Midbrain (tissue), 1 donor: Measurements from ENCODE around the gene BBS9.
"Not testable (repeated sequence)": the region's sequence is repeated elsewhere in the genome, so short reads cannot be mapped to it uniquely, and the experiment has no call there.

Experiments used
- DNase-seq: peaks from one replicate; lab custom pipeline; 2025; lab: John Stamatoyannopoulos, UW

The BBS9 gene

GRCh38 chr7:33276325-33276724 is 147.0 kb downstream of the BBS9 start:
- no peak for DNase-seq

DNA sequence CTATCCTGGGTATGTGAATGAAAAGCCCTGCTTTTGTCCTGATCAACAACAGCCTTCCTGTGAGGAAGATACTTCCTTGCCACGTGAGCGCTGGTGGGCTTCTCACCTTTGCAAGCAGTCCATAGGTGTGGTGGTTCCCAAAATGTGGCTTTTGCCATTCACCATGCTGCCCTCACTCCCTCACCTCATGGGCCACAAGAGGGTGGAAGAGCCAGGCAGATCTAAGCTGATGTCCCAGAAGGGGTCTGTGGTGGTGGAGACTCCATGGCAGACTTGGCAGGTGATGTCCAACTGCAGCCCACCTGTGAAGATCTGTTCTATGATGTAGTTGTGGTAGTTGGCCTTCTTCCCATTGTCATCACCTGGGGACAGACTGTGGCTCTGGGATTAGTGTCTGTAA is 147.4 kb downstream of the BBS9 start:
- DNase-seq = no peak

GRCh38 chr7:33278095-33278494 is 148.7 kb downstream of the BBS9 start:
- DNase-seq = no peak

- DNase-seq = no peak
Observed at GRCh38 chr7:33286501-33286900, 157.1 kb downstream of the BBS9 start.

DNA sequence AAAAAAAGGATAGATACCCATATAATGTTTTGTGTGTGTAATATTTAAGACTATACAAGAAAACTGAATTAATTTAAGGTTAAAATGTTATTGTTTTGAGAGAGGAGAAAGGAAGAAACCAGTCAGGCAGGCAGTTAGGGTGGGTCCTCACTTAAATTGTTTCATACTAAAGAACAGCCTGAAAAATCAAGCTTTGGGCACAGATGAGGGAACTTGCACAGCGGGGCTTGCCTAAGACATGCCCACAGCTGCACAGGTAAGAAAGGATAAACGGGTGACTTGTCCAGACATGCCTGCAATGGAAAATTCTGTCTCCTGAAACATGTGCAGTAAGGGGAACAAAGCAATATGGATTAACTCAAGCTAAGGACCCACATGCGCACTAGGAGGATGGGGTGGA is 158.4 kb downstream of the BBS9 start:
- no peak for DNase-seq

- no peak for DNase-seq
Observed at GRCh38 chr7:33298848-33299247, 169.5 kb downstream of the BBS9 start.

GRCh38 chr7:33299425-33299824 is 170.1 kb downstream of the BBS9 start:
- DNase-seq = no peak

DNA sequence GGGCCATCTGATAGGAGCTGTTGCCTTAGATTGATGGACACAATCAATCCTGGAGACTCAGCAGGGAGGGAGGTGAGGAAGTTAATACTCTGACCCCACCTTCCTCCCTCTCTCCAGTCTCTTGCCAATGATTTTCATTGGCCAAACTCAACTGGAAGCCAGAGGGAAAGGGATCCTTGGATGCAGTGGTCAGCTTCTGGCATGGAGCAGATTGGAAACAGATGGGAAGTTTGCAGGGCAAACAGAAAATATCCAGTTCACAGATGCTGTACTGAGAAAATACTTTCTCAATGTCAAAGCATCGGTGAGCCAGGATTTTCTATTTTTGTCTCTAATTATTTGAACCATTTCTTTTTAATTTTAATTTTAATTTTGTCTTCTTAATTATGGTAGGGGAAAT is 170.8 kb downstream of the BBS9 start:
- no peak for DNase-seq

DNA sequence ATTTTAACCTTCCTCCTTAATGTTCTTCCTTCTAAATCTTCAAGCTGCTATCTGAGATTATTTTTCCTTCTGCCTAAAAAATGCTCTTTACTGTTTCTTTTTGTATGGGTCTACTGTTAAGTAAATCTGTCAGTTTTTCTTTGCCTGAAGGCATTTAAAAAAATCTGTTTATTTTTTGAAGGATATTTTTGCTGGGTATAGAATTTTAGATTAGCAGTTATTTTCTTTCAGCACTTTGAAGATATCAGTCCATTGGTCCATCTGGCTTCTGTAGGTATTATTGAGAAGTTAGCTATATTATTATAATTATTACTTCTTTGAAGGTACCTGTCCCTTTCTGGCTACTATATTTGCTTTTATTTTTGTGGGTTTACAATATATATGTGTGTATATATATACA is 171.4 kb downstream of the BBS9 start:
- DNase-seq = no peak

DNA sequence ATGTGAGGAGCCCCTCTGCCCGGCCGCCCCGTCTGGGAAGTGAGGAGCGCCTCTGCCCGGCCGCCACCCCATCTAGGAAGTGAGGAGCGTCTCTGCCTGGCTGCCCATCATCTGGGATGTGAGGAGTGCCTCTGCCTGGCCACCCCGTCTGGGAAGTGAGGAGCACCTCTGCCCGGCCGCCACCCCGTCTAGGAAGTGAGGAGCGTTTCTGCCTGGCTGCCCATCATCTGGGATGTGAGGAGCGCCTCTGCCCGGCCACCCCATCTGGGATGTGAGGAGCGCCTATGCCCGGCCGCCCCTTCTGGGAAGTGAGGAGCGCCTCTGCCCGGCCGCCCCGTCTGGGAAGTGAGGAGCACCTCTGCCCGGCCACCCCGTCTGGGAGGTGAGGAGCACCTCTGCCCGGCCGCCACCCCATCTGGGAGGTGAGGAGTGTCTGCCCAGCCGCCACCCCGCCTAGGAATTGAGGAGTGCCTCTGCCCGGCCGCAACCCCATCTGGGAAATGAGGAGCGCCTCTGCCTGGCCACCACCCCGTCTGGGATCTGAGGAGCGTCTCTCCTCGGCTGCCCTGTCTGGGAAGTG is 174.7 kb downstream of the BBS9 start:
- DNase-seq = not testable (repeated sequence)

- DNase-seq = no peak
Observed at GRCh38 chr7:33307205-33307604, 177.8 kb downstream of the BBS9 start.

DNA sequence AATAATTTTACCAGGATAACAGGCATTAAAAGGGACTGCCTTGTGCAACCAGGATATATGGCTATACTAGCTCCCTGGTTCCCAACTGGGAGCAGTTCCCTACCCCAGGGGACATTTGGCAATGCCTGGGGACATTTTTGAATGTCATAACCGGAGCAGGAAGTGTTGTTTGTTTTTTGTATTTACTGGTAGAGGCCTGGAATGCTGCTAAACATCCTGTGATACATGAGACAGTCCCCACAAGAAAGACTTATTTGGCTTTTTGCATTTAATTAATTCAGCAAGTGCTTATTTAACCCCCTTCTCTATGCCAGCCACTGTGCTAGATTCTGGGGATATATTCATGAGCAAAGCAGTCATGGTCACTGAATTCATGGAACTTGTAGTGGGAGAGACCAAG is 181.2 kb downstream of the BBS9 start:
- DNase-seq = no peak

GRCh38 chr7:33325754-33326484 is 196.6 kb downstream of the BBS9 start:
- DNase-seq = no peak

DNA sequence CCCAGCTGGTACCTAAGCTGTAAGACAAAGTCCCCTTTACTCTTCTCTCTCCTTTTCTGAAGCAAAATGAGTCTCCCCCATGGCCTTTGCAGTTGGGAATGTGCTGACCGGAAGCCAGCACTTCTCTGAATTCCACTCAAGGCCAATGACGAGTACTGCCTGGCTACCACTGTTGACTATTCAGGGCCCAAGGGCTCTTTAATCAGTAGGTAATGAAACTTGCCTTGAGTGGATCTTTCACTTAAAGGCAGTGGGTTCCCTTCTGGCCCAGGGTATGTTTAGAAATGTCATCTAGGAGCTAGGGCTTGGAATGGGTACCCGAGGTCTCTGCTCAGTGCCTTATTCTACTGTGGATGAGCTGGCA is 197.1 kb downstream of the BBS9 start:
- DNase-seq = no peak

- no peak for DNase-seq
Observed at GRCh38 chr7:33327427-33327826, 198.1 kb downstream of the BBS9 start.

DNA sequence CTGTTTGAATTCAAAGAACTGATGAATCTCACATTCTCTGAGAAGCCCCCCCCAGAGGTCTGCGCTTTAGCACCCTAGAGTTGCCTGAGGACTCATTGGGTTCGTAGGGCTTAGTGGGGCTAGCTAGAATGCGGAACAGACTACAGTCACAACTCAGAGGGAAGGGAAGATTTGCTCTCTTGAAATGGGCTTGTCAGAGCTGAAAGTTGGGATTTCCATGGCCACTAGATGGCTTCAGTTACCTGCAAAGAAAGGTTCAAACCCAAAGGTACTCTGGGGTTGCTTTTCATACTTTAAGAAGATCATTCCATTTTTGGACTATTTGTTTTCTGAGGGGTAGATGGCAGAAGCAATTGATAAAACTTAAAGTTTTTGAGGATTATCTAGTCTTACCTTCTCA is 205.0 kb downstream of the BBS9 start:
- DNase-seq = no peak

DNA sequence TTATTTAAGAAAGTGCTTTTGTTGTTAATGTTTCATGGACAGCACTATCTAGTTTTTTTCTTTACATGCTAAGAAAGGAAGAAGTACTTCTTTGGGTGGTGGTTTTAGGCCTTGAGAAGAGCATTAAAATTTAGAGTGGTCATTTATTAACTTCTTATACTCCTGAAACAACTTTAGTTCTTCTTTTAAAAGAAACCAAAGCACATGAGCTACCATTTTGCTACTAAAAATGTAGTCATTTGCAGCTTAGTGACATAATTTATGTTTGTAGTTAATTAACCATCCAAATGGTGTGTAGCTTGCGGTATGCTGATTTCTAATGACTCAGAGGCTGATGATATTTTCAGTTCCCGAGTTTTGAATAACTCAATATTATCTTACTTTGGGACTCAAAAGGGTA is 207.5 kb downstream of the BBS9 start:
- DNase-seq = no peak

DNA sequence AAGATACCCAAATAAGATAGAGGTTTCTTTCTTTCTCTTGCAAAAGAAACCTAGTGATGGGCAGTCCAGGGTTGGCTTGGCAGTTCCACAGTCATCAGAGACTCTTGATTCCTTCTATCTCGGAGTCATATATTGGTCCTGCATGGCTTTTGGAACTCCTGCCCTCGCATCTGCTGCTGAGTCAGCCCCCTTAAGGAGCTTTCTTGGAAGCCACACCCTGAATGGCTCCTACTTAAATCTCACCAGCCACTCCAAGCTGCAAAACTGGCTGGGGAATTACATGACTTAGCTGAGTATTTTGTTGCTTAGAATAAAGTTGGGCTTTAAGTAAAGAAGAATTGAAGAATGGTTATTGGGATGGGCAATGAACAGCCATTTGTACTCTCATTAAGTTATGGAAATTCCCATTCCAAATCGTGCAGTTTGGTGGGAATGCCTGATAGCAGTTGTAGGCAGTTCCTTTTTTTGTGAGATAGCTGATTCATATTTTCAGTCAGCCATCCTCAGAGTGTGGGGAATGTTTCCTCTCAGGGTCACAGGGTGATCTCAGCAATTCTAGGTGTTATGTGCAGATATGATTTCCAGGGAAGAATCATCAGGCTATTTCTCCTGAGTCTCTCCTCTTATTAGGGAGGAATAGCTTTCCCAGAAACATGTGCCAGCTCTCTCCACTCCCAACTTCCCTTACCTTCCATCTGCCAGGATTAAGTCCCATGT is 209.9 kb downstream of the BBS9 start:
- DNase-seq = no peak

DNA sequence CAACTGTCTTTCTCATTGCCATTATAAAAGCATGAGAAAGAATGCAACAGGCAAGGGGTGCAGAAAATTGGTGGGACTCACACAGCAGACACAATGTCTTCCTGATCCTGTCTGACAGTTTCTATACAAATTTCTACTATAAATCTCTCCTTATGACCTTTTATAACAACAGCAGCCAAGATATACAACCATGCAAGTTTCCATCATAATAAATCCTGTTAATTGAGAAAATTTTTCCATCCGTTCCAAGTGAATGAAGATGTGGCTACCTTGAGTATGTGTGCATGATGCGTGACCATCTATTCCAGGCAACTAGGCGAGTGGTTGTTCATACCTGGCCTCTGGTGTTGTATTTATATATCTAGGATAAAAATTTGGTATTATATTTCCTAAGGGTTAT is 216.7 kb downstream of the BBS9 start:
- no peak for DNase-seq

GRCh38 chr7:33350577-33350976 is 221.2 kb downstream of the BBS9 start:
- DNase-seq = no peak

GRCh38 chr7:33351709-33352108 is 222.3 kb downstream of the BBS9 start:
- DNase-seq = no peak

DNA sequence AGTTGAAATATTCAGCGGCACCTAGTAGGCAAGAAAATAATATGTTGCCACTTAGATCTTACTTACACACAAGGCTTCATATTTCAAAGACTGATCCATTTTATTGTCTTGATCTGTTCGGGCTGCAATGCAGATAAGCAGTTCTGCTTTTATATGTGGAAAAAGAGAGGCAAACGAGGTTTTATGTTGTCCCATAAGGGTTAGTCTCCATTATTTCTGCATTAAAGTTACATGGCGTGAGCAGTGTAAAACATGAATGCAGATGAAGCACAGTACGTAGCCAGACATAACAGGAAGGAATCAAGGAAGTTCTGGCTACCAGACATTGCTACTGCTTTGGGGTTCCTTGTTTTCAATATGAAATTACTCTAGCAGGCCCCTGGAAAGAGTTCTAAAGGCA is 224.8 kb downstream of the BBS9 start:
- DNase-seq = no peak

DNA sequence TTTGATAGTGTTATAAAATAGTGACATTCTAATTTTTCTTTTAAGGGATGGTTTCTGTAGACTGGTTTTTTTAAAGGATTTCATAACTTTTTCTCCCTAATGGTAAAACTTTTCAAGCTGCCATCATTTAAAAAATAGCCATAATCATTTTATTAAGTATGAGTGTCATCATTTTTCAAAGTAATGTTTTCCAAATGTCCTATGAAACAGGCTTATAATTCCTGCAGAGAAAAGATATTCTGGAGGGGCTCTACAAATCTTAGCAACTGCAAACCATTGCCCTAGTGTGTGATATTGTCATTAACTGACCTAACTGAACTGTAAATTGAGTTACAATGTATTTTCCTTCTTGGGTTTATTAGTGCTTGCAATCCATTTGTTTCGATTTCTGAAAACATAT is 226.0 kb downstream of the BBS9 start:
- DNase-seq = no peak

- DNase-seq = no peak
Observed at GRCh38 chr7:33356336-33356735, 227.0 kb downstream of the BBS9 start.
